Activated CD4-positive, alpha-beta T cell treated with anti-CD3 and anti-CD28 coated beads for 24 hours (primary cell): ENCODE results near the gene ALKBH5.

Experiments used
- DNase-seq, 2 donors: peaks; one replicate each; pipeline ENCODE4 v3.0.0-alpha.2; 2020; ENCODE audit warnings: low read depth in 2 of 2

The ALKBH5 gene

GRCh38 chr17:18158022-18158600 lies 25.5 kb upstream of the ALKBH5 start:
- peak; percentile 93 to 97 for DNase-seq

DNA sequence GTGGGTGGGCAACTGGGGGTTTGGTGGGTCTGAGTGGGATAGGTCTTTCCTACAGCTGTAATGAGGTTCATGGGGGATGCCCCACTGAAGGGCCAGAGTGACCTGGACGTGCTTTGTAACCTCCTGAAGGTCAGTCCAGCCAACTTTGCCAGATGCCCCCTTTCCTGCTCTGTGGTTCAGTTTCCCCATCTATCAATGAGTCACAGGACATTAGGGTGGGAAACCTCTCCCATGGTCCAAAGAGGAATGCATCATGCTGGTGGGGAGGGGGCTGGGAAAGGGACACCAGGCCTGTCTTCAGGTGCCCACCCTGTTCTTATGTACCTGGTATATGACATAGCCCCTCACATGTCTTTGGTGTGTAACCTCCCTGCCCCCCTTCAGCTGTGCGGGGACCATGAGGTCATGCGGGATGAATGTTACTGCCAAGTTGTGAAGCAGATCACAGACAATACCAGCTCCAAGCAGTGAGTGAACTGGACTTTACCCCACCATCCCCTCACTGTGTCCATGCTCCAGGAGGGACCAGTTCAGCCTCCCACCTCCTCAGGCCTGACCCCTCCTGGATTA lies 24.0 kb upstream of the ALKBH5 start:
- no peak for DNase-seq

DNA sequence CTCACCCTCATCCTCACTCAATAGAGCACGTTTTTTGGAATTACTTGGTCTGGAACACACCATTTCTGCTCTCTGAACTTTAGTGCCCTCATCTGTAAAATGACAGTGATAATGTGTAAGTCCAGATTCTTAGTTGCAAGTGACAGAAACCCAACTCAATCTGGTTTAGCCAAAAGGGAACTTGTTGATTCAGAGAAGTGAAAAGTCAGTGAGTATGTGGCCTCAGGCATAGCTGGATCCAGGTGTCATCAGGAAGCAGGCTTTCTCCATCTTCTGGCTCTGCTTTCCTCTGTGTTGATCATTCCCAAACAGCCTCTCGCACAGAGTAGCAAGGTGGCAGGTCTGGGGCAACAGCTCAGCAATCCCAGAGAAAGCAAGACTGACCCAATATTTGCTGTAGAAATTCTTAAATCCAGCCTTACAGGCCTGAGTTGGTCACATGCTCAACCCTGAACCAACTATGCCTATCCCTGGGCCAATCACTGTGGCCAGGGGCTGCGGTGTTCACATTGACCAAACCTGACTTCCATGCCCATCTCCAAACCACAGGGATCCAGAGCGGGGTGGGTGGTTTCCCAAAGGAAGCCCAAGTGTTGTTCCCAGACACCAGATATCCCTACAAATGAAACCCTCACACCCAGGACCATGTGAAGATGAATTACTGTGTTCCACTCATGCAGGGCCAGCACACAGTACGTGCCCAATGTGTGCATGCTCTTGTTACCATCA lies 23.3 kb upstream of the ALKBH5 start:
- DNase-seq, result no peak

- no peak for DNase-seq
Measured at GRCh38 chr17:18161207-18162145, 22.2 kb upstream of the ALKBH5 start.

- no peak for DNase-seq
Measured at GRCh38 chr17:18163547-18163946, 20.1 kb upstream of the ALKBH5 start.

DNA sequence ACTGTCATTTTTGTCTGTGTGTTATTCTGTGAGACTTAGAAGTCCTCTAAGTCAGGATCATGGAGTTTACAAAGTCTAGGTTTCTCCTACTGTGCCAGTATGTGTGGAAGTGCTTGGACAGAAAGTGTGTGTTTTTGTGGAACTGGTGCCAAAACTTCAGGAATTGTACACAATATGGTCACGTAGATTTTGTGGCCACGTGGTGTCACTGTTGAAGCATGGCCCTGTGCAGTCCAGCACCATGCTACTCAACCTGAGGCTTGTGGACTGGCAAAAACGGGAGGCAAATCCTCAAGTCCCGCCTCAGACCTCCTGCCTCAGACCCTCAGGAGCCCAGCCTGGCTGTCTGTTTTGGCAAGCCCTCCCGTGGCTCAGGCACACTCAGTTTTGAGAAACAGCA lies 16.7 kb upstream of the ALKBH5 start:
- no peak for DNase-seq

GRCh38 chr17:18167421-18167820 lies 16.2 kb upstream of the ALKBH5 start:
- DNase-seq, result no peak

DNA sequence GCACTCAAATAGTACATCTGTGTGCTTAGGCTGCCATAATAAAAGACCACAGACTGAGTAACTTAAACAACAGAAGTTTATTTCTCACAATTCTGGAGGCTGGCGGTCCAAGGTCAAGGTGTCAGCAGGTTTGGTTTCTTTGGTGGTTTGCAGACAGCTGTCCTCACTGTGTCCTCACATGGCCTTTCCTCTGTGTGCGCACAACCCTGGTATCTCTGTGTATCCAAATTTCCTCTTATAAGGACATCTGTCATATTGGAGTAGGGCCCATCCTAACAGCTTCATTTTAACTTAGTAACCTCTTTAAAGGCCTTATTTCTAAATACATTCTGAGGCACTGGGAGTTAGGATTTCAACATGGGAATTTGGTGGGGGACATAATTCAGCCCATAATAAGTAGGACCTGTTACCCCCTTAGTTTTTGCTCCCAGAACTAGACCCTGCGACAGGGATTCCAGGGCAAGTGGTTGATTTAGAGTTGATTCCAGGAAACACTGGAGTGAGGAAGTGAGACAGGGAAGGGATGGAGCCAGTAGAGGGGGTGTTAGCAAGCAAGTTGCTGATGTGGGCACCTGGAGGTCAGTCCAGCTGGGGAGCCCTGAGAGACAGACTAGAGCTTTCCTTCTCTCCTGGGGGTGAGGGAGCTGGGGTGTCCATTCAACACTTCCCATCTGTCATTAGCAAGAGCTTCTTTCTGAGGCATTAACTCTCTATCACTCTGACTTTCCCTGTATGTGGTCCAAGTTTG lies 10.9 kb upstream of the ALKBH5 start:
- DNase-seq, result no peak

DNA sequence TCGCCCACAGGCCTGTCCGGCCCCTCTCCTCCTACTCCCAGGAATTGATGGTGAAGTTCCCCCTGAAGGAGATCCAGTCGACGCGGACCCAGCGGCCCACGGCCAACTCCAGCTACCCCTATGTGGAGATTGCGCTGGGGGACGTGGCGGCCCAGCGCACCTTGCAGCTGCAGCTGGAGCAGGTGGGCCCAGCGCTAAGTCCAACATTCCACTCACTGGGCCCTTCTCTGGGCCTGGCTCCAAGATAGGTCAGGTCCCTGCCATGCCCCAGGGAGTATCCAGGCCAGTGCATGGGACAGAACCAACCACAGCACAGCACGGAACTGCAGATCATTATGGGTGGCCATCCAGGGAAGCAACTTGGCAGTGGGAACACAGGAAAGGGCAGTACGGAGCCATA lies 9.9 kb upstream of the ALKBH5 start:
- no peak for DNase-seq

GRCh38 chr17:18176176-18176575 lies 7.5 kb upstream of the ALKBH5 start:
- no peak for DNase-seq

GRCh38 chr17:18177133-18177532 lies 6.5 kb upstream of the ALKBH5 start:
- no peak for DNase-seq

GRCh38 chr17:18177722-18178121 lies 5.9 kb upstream of the ALKBH5 start:
- no peak for DNase-seq

DNA sequence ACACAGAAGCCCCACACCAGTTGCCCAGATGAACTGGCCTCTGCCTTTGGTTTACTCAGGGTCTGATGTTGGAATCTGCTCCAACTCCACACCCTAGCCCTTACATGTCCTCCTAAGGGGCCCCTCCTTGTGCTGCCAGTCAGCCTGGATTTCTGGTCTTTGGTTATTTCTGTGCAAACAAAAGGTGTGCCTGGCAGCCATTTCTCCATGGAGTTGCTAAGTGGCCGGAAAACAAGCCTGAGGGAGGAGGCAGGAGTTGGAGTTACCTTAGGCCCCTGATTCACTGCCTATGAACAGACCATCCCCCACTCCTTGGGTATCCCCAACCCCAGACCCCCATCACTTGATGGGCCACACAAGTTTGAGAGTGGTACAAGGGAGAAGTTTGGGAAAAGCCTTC lies 4.4 kb upstream of the ALKBH5 start:
- DNase-seq, result no peak

DNA sequence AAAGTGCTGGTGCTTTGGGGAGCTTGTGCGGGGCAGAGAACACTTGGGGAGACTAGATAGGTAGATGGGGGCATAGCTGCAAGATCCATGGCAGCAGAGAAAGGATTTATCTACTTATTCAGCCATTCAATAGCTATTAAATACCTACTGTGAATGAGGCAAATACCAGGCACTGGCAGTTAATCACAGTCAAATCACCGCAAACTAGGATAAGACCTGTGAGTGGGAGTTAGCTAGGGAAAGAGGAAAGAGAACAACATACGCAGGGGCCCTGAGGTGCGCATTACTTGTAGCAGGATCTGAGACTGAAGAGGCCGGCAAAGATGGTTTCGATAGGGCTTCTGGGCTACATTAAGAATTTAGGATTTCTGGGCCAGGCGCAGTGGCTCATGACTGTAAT lies 3.8 kb upstream of the ALKBH5 start:
- DNase-seq, result no peak

- peak in 1 of 2 donors; percentile 49 for DNase-seq
Measured at GRCh38 chr17:18181358-18181757, 2.3 kb upstream of the ALKBH5 start.

DNA sequence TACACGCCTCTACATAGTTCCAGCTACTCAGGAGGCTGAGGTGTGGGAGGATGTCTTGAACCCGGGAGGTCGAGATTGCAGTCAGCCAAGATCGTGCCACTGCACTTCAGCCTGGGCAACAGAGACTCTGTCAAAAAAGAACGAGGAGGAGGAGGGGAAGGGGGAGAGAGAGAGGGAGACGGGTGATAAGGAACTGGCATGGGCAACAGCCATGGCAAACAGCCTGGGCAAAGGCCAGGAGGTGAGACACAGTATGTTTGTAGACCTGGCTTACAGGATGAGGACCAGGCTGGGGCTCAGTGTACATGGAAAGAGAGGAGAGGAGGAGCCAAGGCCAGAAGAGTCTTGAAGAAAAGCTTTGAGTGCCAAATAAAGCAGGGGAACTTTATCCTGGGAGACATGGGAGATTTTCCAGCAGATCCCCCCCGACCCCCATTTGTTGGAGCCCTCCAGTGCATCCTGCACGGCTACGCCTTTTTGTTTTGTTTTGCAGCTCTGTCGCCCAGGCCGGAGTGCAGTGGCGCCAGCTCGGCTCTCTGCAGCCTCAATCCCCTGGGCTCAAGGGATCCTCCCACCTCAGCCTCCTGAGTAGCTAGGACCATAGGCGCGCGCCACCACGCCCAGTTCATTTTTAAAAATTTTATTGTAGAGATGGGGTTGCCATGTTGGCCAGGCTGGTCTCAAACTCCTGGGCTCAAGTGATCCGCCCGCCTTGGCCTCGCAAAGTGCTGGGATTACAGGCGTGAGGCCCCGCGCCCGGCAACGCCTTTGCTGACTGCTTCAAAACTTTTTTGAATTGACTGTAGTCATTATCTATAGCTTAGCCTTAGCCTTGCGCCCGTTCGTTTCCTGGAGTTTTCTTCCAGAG lies 1.3 kb upstream of the ALKBH5 start:
- no peak for DNase-seq

DNA sequence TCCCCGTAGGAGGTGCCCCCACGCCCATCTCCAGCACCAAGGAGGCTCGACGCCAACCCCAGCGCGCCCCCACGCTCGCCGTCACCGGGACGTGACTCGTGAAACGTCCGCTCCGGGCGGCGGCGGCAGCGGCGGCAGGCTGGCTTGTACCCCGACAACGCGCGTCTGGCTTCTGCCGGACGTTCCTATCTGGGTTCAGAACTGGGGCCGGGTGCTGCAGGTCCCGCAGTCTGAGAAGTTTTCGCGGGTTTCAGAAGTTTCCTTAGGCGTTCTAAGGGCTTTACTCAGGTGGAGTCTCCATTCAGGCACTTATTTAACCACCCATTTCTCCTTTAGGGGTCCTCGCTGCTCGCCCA lies 672 bp upstream of the ALKBH5 start:
- DNase-seq, result peak; percentile 69 to 84

DNA sequence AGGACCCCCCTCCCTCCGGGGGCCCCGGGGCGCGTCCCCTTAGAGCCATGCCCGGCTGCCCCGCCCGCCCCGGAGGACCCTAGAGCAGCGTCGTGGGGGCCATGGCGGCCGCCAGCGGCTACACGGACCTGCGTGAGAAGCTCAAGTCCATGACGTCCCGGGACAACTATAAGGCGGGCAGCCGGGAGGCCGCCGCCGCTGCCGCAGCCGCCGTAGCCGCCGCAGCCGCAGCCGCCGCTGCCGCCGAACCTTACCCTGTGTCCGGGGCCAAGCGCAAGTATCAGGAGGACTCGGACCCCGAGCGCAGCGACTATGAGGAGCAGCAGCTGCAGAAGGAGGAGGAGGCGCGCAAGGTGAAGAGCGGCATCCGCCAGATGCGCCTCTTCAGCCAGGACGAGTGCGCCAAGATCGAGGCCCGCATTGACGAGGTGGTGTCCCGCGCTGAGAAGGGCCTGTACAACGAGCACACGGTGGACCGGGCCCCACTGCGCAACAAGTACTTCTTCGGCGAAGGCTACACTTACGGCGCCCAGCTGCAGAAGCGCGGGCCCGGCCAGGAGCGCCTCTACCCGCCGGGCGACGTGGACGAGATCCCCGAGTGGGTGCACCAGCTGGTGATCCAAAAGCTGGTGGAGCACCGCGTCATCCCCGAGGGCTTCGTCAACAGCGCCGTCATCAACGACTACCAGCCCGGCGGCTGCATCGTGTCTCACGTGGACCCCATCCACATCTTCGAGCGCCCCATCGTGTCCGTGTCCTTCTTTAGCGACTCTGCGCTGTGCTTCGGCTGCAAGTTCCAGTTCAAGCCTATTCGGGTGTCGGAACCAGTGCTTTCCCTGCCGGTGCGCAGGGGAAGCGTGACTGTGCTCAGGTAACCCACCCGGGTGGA lies 759 bp downstream of the ALKBH5 start:
- peak in 1 of 2 donors; percentile 58 for DNase-seq

DNA sequence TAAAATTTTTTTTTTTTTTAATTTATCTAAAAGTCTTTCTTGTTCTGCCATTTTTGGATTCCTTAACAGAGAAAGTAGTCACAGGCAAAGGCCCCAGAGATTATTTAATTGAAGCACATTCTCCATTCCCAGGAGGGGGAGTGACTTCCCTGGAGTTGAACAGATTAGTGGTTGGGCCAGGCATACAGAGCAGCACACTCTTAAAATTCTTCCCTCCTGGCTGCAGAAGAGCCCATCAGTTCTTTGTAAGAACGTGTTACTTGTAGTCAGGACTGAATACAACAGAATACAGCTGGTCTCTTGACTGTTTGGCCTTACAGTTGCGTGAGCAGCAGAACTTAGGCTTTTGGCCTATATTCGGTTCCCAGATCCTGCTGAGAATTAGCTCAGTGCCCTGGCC lies 1.8 kb downstream of the ALKBH5 start:
- no peak for DNase-seq
